GM23248 (cell line): ENCODE data around the gene RASSF8. TPM values are rescaled to one million over a fixed set of nuclear protein-coding genes. Genes with fewer than 3 reads are reported as not detected.

Experiments used
- DNase-seq: peaks from one replicate; pipeline ENCODE4 v3.0.0-alpha.2; 2015
- H2AFZ ChIP-seq: fragments of 200-600 bp; sonication (generic); 2 replicates; pipeline ENCODE4 v1.6.1; 2016; ENCODE audit warnings: antibody characterized with exemption
- H3F3A ChIP-seq: fragments of 200-600 bp; sonication (generic); 2 replicates; pipeline ENCODE4 v1.6.1; 2016; ENCODE audit warnings: mild to moderate bottlenecking, antibody characterized with exemption, mixed run types; ENCODE audit not compliant: insufficient read depth
- H3K27ac ChIP-seq: fragments of 200-600 bp; sonication (generic); 2 replicates; pipeline ENCODE4 v1.5.1; 2016; ENCODE audit warnings: mild to moderate bottlenecking
- H3K27me3 ChIP-seq: fragments of 200-600 bp; sonication (generic); replicated peaks from 2 replicates; pipeline ENCODE4 v1.6.1; 2016; ENCODE audit warnings: mild to moderate bottlenecking; ENCODE audit not compliant: insufficient read depth
- H3K36me3 ChIP-seq: fragments of 200-600 bp; sonication (generic); 2 replicates; pipeline ENCODE4 v1.6.1; 2016; ENCODE audit warnings: low read depth, mild to moderate bottlenecking
- H3K4me1 ChIP-seq: fragments of 200-600 bp; sonication (generic); 2 replicates; pipeline ENCODE4 v1.6.1; 2016; ENCODE audit warnings: mild to moderate bottlenecking; ENCODE audit not compliant: insufficient read depth
- H3K4me2 ChIP-seq: fragments of 200-600 bp; sonication (generic); one replicate; pipeline ENCODE4 v1.6.1; 2016; ENCODE audit warnings: mild to moderate bottlenecking; ENCODE audit not compliant: unreplicated experiment
- H3K4me3 ChIP-seq: fragments of 200-600 bp; sonication (generic); 2 replicates; pipeline ENCODE4 v1.5.1; 2016; ENCODE audit warnings: mild to moderate bottlenecking
- H3K79me2 ChIP-seq: fragments of 200-600 bp; sonication (generic); 2 replicates; pipeline ENCODE4 v1.6.1; 2016; ENCODE audit warnings: mild to moderate bottlenecking; ENCODE audit not compliant: insufficient read depth
- H3K9ac ChIP-seq: fragments of 200-600 bp; sonication (generic); 2 replicates; pipeline ENCODE4 v1.6.1; 2016; ENCODE audit warnings: mild to moderate bottlenecking
- H3K9me2 ChIP-seq: fragments of 200-600 bp; sonication (generic); 2 replicates; pipeline ENCODE4 v1.6.1; 2016; ENCODE audit warnings: mixed run types, mild to moderate bottlenecking, moderate library complexity; ENCODE audit not compliant: insufficient read depth
- H3K9me3 ChIP-seq: fragments of 200-600 bp; sonication (generic); one replicate; pipeline ENCODE4 v1.6.1; 2017; ENCODE audit warnings: low read depth
- H4K20me1 ChIP-seq: fragments of 200-600 bp; sonication (generic); 2 replicates; pipeline ENCODE4 v1.6.0; 2016; ENCODE audit not compliant: insufficient read depth
- EZH2 ChIP-seq: fragments of 200-600 bp; sonication (generic); IDR thresholded peaks from 2 replicates; pipeline ENCODE4 v1.6.1; 2018; ENCODE audit warnings: antibody characterized with exemption, mild to moderate bottlenecking; ENCODE audit not compliant: insufficient read depth, poor library complexity, severe bottlenecking
- EZH2phosphoT487 ChIP-seq: fragments of 200-600 bp; sonication (generic); IDR thresholded peaks from 2 replicates; pipeline ENCODE4 v1.6.1; 2018; ENCODE audit warnings: antibody characterized with exemption, moderate library complexity, mild to moderate bottlenecking, low read depth; ENCODE audit not compliant: insufficient read depth
- WGBS, 2 experiments: methylation state at CpG; one replicate each; pipeline ENCODE4 v1.1.6; 2015 to 2017; ENCODE audit warnings: low lambda C conversion rate in 2 of 2, low coverage in 1 of 2; ENCODE audit errors: missing lambda C conversion rate in 2 of 2; 5-methylcytosine and 5-hydroxymethylcytosine counted together
- in situ Hi-C: fragments of 300-500 bp; cut with MboI; formaldehyde crosslinking; loops from 2 replicates; pipeline ENCODE4 v1.15.0; 2020
- polyA plus RNA-seq: library from polyadenylated mRNA; unstranded; fragments of >200 nt; fragmentation: Nextera tagmentation; extraction: Ambion mirVana; gene quantifications from 2 replicates; pipeline ENCODE4 v1.2.1, GENCODE V29; 2016
- total RNA-seq: library from RNA; depleted of rRNA; stranded (reverse); fragments of >200 nt; shearing (Covaris generic); gene quantifications from 2 replicates; pipeline ENCODE4 v1.2.3, GENCODE V29; 2014

Gene RASSF8
- total and polyA plus RNA-seq, 2 experiments from 2014 or later: 11.2 to 80.1 TPM

DNA sequence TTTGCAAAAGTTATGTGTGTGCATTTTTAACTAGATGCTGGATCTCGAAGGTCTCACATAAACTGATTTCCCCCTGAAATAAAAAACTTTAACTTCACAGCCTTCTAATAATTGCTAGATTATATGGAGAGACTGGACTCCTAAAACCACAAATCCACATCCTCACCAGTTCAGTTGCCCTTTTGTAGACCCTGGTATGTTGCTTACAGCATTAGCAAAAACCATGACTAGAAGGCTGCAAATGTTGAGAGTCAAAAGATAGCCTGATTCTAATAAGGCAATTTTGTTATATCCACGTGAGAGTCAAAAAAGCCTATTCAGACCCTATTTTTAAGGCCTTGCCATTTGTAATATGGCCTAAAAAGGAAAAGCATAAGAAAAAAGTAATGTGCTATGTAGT lies 37.4 kb downstream of the RASSF8 start:
- no peaks in the 10 kb centered on the region for H3K9me3 ChIP-seq
- TF ChIP-seq EZH2phosphoT487 (no peak), EZH2 (no peak)
- peak; percentile 41 for DNase-seq
- H2AFZ ChIP-seq: no peak overlapping the region
- in situ Hi-C loops: no loop called here
- peak overlapping the region; percentile 9; the same call in 1 of the 2 replicates for H3K4me3 ChIP-seq
- 94 to 95% methylated on average over 2 of the region's 2 CpGs for WGBS, 2 experiments
- H3K9me2 ChIP-seq: no peaks in the 10 kb centered on the region
- H3F3A ChIP-seq: peaks cover 63% of the 10 kb centered on the region
- H3K4me2 ChIP-seq: peak overlapping the region; percentile 89
- H3K27ac ChIP-seq: peak overlapping the region; percentile 86
- peak overlapping the region; percentile 66 for H3K9ac ChIP-seq
- H3K4me1 ChIP-seq: peaks cover 81% of the 10 kb centered on the region
- H3K36me3 ChIP-seq: no peaks in the 10 kb centered on the region
- H3K79me2 ChIP-seq: peaks cover 94% of the 10 kb centered on the region
- no peaks in the 10 kb centered on the region for H3K27me3 ChIP-seq
- no peaks in the 10 kb centered on the region for H4K20me1 ChIP-seq

DNA sequence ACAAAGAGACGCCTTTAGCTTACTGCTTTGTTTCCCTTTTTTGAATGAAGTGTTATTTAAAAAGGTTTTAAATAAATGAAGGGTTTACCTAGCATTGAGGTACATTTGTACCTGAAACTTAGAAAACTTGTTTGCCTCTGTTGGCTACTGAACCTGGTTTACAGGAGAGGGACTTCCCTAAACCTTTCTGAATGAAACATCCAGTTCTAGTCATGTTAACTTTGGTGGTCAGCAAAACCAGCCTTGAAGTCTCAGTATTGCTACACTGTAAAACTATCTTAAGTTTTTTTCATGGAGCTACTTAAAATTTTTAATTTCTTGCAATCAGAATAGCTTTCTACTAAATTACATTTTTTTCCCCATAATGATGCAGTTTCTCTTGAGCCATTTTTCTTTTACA lies 38.2 kb downstream of the RASSF8 start:
- Histone ChIP-seq H3K27ac (peak overlapping the region; percentile 86), H3K79me2 (peaks cover 94% of the 10 kb centered on the region), H3K4me1 (peaks cover 78% of the 10 kb centered on the region), H3K9me3 (no peaks in the 10 kb centered on the region), H3K4me2 (peak overlapping the region; percentile 89), H3K9ac (peak overlapping the region; percentile 66), H3K9me2 (no peaks in the 10 kb centered on the region), H3K4me3 (peak overlapping the region; percentile 57; the same call in 1 of the 2 replicates), H2AFZ (no peak overlapping the region), H3K27me3 (no peaks in the 10 kb centered on the region), H4K20me1 (no peaks in the 10 kb centered on the region), H3F3A (peaks cover 63% of the 10 kb centered on the region), H3K36me3 (no peaks in the 10 kb centered on the region)
- in situ Hi-C loops: no loop called here
- TF ChIP-seq EZH2 (no peak), EZH2phosphoT487 (no peak)
- peak; percentile 39 for DNase-seq
- WGBS, 2 experiments: 96 to 98% methylated on average over 1 of the region's 1 CpG

DNA sequence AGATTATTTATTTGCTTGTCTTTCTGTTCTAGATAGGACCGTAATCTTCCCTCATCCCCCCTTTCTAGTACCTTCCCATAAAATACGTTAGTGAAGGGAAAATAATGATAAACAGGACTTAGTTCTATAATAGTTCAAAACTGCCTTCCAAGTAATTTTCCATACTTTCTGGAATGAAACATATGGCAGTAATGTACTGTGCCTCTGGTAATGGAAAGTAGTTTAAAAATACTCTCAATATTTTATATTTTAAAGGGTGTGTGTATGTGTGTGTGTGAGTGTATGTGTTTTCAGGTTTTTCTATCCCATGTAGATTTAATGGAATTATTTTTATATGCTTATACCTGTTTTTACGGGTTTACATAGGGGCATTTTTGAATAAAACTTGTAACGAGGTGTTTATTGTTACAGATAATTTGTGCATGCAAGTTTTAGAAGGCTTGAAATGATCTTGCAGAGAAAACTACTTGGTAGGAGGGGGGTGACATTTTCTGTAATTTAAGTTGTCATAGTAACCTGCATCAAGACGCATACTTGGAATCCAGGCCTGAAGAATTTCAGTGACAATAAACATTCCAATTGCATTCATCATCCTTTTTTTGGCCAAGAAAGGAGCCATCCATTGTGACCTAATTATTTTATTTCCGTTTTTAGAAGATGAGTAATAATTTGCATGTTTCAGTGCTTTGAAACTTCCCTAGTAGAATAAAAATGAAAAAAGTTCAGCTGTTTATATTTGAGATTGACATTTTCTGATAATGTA lies 38.9 kb downstream of the RASSF8 start:
- in situ Hi-C loops: no loop called here
- Histone ChIP-seq H3K9ac (peak overlapping the region; percentile 66), H3K4me2 (peak overlapping the region; percentile 89), H3F3A (peaks cover 63% of the 10 kb centered on the region), H3K9me3 (no peaks in the 10 kb centered on the region), H3K9me2 (no peaks in the 10 kb centered on the region), H3K27ac (peak overlapping the region; percentile 86), H3K79me2 (peaks cover 94% of the 10 kb centered on the region), H4K20me1 (no peaks in the 10 kb centered on the region), H3K4me1 (peaks cover 74% of the 10 kb centered on the region), H3K4me3 (peak overlapping the region; percentile 57), H3K36me3 (0 out of 2 replicates have a peak, but pooled peaks cover 1% of the 10 kb centered on the region), H2AFZ (no peak overlapping the region), H3K27me3 (no peaks in the 10 kb centered on the region)
- WGBS, 2 experiments: 12 to 13% methylated on average over 6 of the region's 6 CpGs
- DNase-seq: peak; percentile 93
- TF ChIP-seq EZH2phosphoT487 (no peak), EZH2 (no peak)

DNA sequence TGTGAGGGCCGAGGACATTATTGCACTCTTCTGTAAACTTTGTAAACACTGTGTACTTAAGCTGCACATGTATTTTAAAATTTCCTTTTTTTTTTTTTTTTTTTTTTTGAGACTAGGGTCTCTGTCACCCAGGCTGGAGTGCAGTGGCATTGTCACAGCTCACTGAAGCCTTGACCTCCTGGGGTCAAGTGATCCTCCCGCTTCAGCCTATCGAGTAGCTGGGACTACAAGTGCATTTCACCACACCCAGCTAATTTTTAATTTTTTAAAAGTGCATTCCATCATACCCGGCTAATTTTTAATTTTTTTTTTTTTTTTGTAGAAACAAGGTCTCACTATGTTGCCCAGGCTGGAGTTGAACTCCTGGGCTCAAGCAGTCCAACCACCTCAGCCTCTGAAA lies 42.4 kb downstream of the RASSF8 start:
- Histone ChIP-seq H3K4me2 (no peak overlapping the region), H4K20me1 (no peaks in the 10 kb centered on the region), H3K9me3 (no peaks in the 10 kb centered on the region), H2AFZ (no peak overlapping the region), H3K9me2 (no peaks in the 10 kb centered on the region), H3K27ac (no peak overlapping the region), H3K27me3 (no peaks in the 10 kb centered on the region), H3F3A (peaks cover 36% of the 10 kb centered on the region), H3K4me3 (no peak overlapping the region), H3K79me2 (peaks cover 97% of the 10 kb centered on the region), H3K9ac (no peak overlapping the region), H3K4me1 (peaks cover 43% of the 10 kb centered on the region), H3K36me3 (peaks cover 12% of the 10 kb centered on the region)
- WGBS, 2 experiments: 92 to 98% methylated on average over 4 of the region's 4 CpGs
- in situ Hi-C loops: loop anchor here (25.0 kb wide), 1 partner anchor 564 kb away; no protein-coding TSS in a partner anchor
- TF ChIP-seq EZH2: no peak
- TF ChIP-seq EZH2phosphoT487: no peak
- DNase-seq: no peak
